ENCODE measurements around the gene PRKRA. TPM values are rescaled to one million over a fixed set of nuclear protein-coding genes. Genes with fewer than 3 reads are reported as not detected.

The PRKRA gene
- total and polyA plus RNA-seq, 2 of the 8 experiments (the other 6 are each of a cell fraction or from before 2014, with no cell fraction given) = 25.4 to 60.4 TPM

- no peak overlapping the region for H3K4me3 ChIP-seq (ENCODE audit: extremely low read depth in 1 of 4, insufficient read depth in 2 of 4, low read depth in 3 of 4, low read length in 4 of 4)
- no peak overlapping the region for H2BK120ac ChIP-seq (replicated peaks; ENCODE audit: low read depth, low read length)
- no peaks in the 10 kb centered on the region for H4K20me1 ChIP-seq (replicated peaks in 1 of 2; ENCODE audit: control insufficient read depth in 1 of 2, insufficient read depth in 2 of 2, low read length in 2 of 2)
- DNase-seq (ENCODE audit: low read depth in 1 of 2, low spot score in 2 of 2) (no peak), FAIRE-seq (no peak)
- no peak overlapping the region for H3K14ac ChIP-seq (ENCODE audit: insufficient read length)
- no peak overlapping the region for H2AFZ ChIP-seq (ENCODE audit: low read length)
- no peaks in the 10 kb centered on the region for H3K9me3 ChIP-seq (ENCODE audit: insufficient read depth in 2 of 2, low read depth in 1 of 2, low read length in 1 of 2)
- no peak overlapping the region for H3K4me2 ChIP-seq (ENCODE audit: insufficient read depth in 1 of 2, low read depth in 2 of 2, low read length in 2 of 2)
- no peak overlapping the region for H3K27ac ChIP-seq (ENCODE audit: low read depth, low read length)
- H2BK5ac ChIP-seq (ENCODE audit: low read depth, low read length) = no peak overlapping the region
- H2BK20ac ChIP-seq (ENCODE audit: low read length) = no peak overlapping the region
- CTCF ChIA-PET (ENCODE audit: partially characterized antibody) = interaction anchor here (0.9 kb wide), 1 partner anchor 12 kb away, joined by 3 read pairs; no protein-coding TSS in a partner anchor
- 92% methylated on average over 11 of the region's 11 CpGs; no CpG with 5 or more reads in 1 of the 2 experiments for WGBS, 2 experiments (ENCODE audit: extremely low coverage in 1 of 2, insufficient coverage in 1 of 2, insufficient read length in 1 of 2, insufficient replicate concordance in 2 of 2, low coverage in 1 of 2, low lambda C conversion rate in 2 of 2, missing lambda C conversion rate in 1 of 2)
- POLR2A ChIA-PET (ENCODE audit: partially characterized antibody) = interaction anchor here (1.7 kb wide), 1 partner anchor 8 kb away, joined by 3 read pairs; no protein-coding TSS in a partner anchor
- H3K23ac ChIP-seq (ENCODE audit: insufficient read length) = no peak overlapping the region
- no peak overlapping the region for H4K91ac ChIP-seq (replicated peaks; ENCODE audit: insufficient read length, low read length)
- no peaks in the 10 kb centered on the region for H3K36me3 ChIP-seq (ENCODE audit: control insufficient read depth in 2 of 4, insufficient read depth in 4 of 4, low read length in 3 of 4)
- H2BK15ac ChIP-seq (ENCODE audit: low read length) = no peak overlapping the region
- no peak overlapping the region for H3K18ac ChIP-seq (ENCODE audit: extremely low read depth, low read length)
- H4K5ac ChIP-seq (ENCODE audit: insufficient read length, low read depth, low read length) = no peak overlapping the region
- no peak overlapping the region for H2BK12ac ChIP-seq (ENCODE audit: low read depth, low read length)
- no peak overlapping the region for H3K56ac ChIP-seq (replicated peaks; ENCODE audit: insufficient read length, low read depth, low read length)
- H3K23me2 ChIP-seq (ENCODE audit: low read depth, low read length) = no peaks in the 10 kb centered on the region
- no peak overlapping the region for H3K4ac ChIP-seq (replicated peaks; ENCODE audit: insufficient read length, low read depth, low read length)
- H3K27me3 ChIP-seq (replicated peaks in 1 of 4; ENCODE audit: control insufficient read depth in 3 of 4, extremely low read depth in 1 of 4, insufficient read depth in 3 of 4, low read length in 3 of 4) = no peaks in the 10 kb centered on the region
- H4K8ac ChIP-seq (ENCODE audit: extremely low read depth, insufficient read depth, low read length) = peak overlapping the region; percentile 25; the same call in 1 of the 2 replicates
- H3K4me1 ChIP-seq (replicated peaks in 1 of 4; ENCODE audit: control insufficient read depth in 3 of 4, insufficient read depth in 4 of 4, low read length in 3 of 4) = no peaks in the 10 kb centered on the region
- H3K79me2 ChIP-seq (ENCODE audit: control insufficient read depth in 1 of 2, insufficient read depth in 2 of 2, low read length in 2 of 2) = no peaks in the 10 kb centered on the region
- no peaks in the 10 kb centered on the region for H3K79me1 ChIP-seq (ENCODE audit: low read depth, low read length)
- no peak overlapping the region for H2AK5ac ChIP-seq (ENCODE audit: low read depth, low read length)
- no peak overlapping the region for H3K9ac ChIP-seq (replicated peaks in 1 of 4; ENCODE audit: extremely low read depth in 1 of 4, low read depth in 3 of 4, low read length in 3 of 4)
- no peak for TF ChIP-seq GTF2F1 (IDR thresholded peaks at IDR 0.05; ENCODE audit: borderline replicate concordance, low read depth, low read length)
- TF ChIP-seq CHD2 (IDR thresholded peaks at IDR 0.05; ENCODE audit: low read length) = no peak
- no peak for TF ChIP-seq ZNF274 (IDR thresholded peaks at IDR 0.05; ENCODE audit: borderline replicate concordance, extremely low read depth, low read length)
Measured at GRCh38 chr2:178457390-178457886, 6.5 kb upstream of the PRKRA start.

Measured in H1 (cell line).